ENCODE results near the gene LIN7B.
"Not testable (repeated sequence)": the region's sequence is repeated elsewhere in the genome, so short reads cannot be mapped to it uniquely, and the experiment has no call there.

LIN7B gene

GRCh38 chr19:49113762-49114629 lies at the start of gene LIN7B:
Gene LIN7B (plus strand): TSS chr19:49114370. CDS start chr19:49114405, 35 bp downstream.
- Mint-ChIP-seq H3K27ac (peak within 1 kb of the TSS in 1 of 2 donors; percentile 38), H3K4me3 (peak within 1 kb of the TSS; percentile 86 to 89), H3K27me3 (no peaks in the 10 kb centered on the region), H3K9me3 (no peaks in the 10 kb centered on the region), H3K4me1 (peaks cover 50% of the 10 kb centered on the region)
- ATAC-seq (peak; percentile 78), DNase-seq (peak; percentile 76 to 89)

GRCh38 chr19:49064768-49065611 lies 49.2 kb upstream of the LIN7B start, which contains the start of gene NTF4:
Gene NTF4 (minus strand): TSS chr19:49064818. CDS start chr19:49061997, 2,821 bp downstream.
- H3K9me3 Mint-ChIP-seq, result peaks cover 5 to 9% of the 10 kb centered on the region in 2 donors
- peaks cover 87% of the 10 kb centered on the region for H3K27me3 Mint-ChIP-seq
- H3K4me3 Mint-ChIP-seq, result no peak within 1 kb of the TSS
- ATAC-seq (peak; percentile 32), DNase-seq (no peak)
- H3K27ac Mint-ChIP-seq, result no peak within 1 kb of the TSS
- H3K4me1 Mint-ChIP-seq, result no peaks in the 10 kb centered on the region

- Mint-ChIP-seq H3K4me1 (no peaks in the 10 kb centered on the region), H3K4me3 (no peak overlapping the region), H3K27me3 (peaks cover 87% of the 10 kb centered on the region), H3K9me3 (peaks cover 5 to 16% of the 10 kb centered on the region in 2 donors), H3K27ac (no peak overlapping the region)
- ATAC-seq (no peak), DNase-seq (no peak)
These were observed 48.2 kb upstream of the LIN7B start for GRCh38 chr19:49065905-49066512.

- ATAC-seq (no peak), DNase-seq (no peak)
- Mint-ChIP-seq H3K27ac (no peak overlapping the region), H3K9me3 (peaks cover 5 to 16% of the 10 kb centered on the region in 2 donors), H3K4me1 (peaks cover 1% of the 10 kb centered on the region), H3K27me3 (peaks cover 90% of the 10 kb centered on the region), H3K4me3 (no peak overlapping the region)
These were observed 46.6 kb upstream of the LIN7B start for GRCh38 chr19:49067554-49067953.

GRCh38 chr19:49069026-49069425 lies 45.1 kb upstream of the LIN7B start:
- H3K27ac Mint-ChIP-seq, result no peak overlapping the region
- no peak for DNase-seq
- H3K4me1 Mint-ChIP-seq, result peaks cover 12% of the 10 kb centered on the region
- no peak overlapping the region for H3K4me3 Mint-ChIP-seq
- peaks cover 93% of the 10 kb centered on the region for H3K27me3 Mint-ChIP-seq
- ATAC-seq, result no peak
- H3K9me3 Mint-ChIP-seq, result peaks cover 5 to 16% of the 10 kb centered on the region in 2 donors

- DNase-seq, result no peak
- Mint-ChIP-seq H3K4me1 (peaks cover 12% of the 10 kb centered on the region), H3K9me3 (peaks cover 5 to 16% of the 10 kb centered on the region in 2 donors), H3K27me3 (peaks cover 97% of the 10 kb centered on the region), H3K4me3 (no peak overlapping the region), H3K27ac (no peak overlapping the region)
- no peak for ATAC-seq
These were observed 43.8 kb upstream of the LIN7B start for GRCh38 chr19:49070416-49070815.

- Mint-ChIP-seq H3K27me3 (peaks cover 92% of the 10 kb centered on the region), H3K27ac (no peak overlapping the region), H3K9me3 (peaks cover 5 to 16% of the 10 kb centered on the region in 2 donors), H3K4me3 (peak overlapping the region in 1 of 2 donors; percentile 16), H3K4me1 (peaks cover 12% of the 10 kb centered on the region)
- ATAC-seq, result no peak
- no peak for DNase-seq
These were observed 42.2 kb upstream of the LIN7B start for GRCh38 chr19:49071860-49072547.

GRCh38 chr19:49073514-49074378 lies 40.4 kb upstream of the LIN7B start:
- peaks cover 5 to 16% of the 10 kb centered on the region in 2 donors for H3K9me3 Mint-ChIP-seq
- ATAC-seq, result no peak
- DNase-seq, result no peak
- peaks cover 74% of the 10 kb centered on the region for H3K27me3 Mint-ChIP-seq
- H3K4me1 Mint-ChIP-seq, result peaks cover 12% of the 10 kb centered on the region
- peak overlapping the region; percentile 9 to 78 for H3K4me3 Mint-ChIP-seq
- no peak overlapping the region for H3K27ac Mint-ChIP-seq

- ATAC-seq, H3K4me3 Mint-ChIP-seq, H3K9me3 Mint-ChIP-seq, H3K27ac Mint-ChIP-seq: not testable (repeated sequence)
- Mint-ChIP-seq H3K4me1 (peaks cover 12% of the 10 kb centered on the region), H3K27me3 (peaks cover 63% of the 10 kb centered on the region)
- peak in 1 of 2 donors; percentile 37 for DNase-seq
These were observed 39.3 kb upstream of the LIN7B start for GRCh38 chr19:49074869-49075268.

- H3K27ac Mint-ChIP-seq, result peak overlapping the region in 1 of 2 donors; percentile 50
- no peak overlapping the region for H3K4me3 Mint-ChIP-seq
- DNase-seq, result no peak
- H3K27me3 Mint-ChIP-seq, result peaks cover 11% of the 10 kb centered on the region
- H3K4me1 Mint-ChIP-seq, result peaks cover 9% of the 10 kb centered on the region
- ATAC-seq, result no peak
- H3K9me3 Mint-ChIP-seq, result no peaks in the 10 kb centered on the region
These were observed 33.8 kb upstream of the LIN7B start for GRCh38 chr19:49080392-49080791.

GRCh38 chr19:49081273-49081672 lies 32.9 kb upstream of the LIN7B start:
- peaks cover 2% of the 10 kb centered on the region for H3K27me3 Mint-ChIP-seq
- DNase-seq (no peak), ATAC-seq (no peak)
- no peak overlapping the region for H3K27ac Mint-ChIP-seq
- H3K4me3 Mint-ChIP-seq, result no peak overlapping the region
- no peaks in the 10 kb centered on the region for H3K9me3 Mint-ChIP-seq
- peaks cover 13% of the 10 kb centered on the region for H3K4me1 Mint-ChIP-seq

GRCh38 chr19:49084206-49085019 lies 29.8 kb upstream of the LIN7B start:
- H3K27ac Mint-ChIP-seq, result peak overlapping the region; percentile 97 to 100
- DNase-seq (no peak), ATAC-seq (no peak)
- no peaks in the 10 kb centered on the region for H3K27me3 Mint-ChIP-seq
- H3K9me3 Mint-ChIP-seq, result no peaks in the 10 kb centered on the region
- peak overlapping the region; percentile 98 to 99 for H3K4me3 Mint-ChIP-seq
- H3K4me1 Mint-ChIP-seq, result peaks cover 39% of the 10 kb centered on the region

- Mint-ChIP-seq H3K4me3 (peak within 1 kb of the TSS; percentile 98 to 99), H3K27me3 (no peaks in the 10 kb centered on the region), H3K27ac (peak within 1 kb of the TSS; percentile 97 to 100), H3K9me3 (no peaks in the 10 kb centered on the region), H3K4me1 (peaks cover 43% of the 10 kb centered on the region)
- DNase-seq, result peak; percentile 100
- ATAC-seq, result peak; percentile 97
These were observed 28.9 kb upstream of the LIN7B start, which contains the start of gene SNRNP70 for GRCh38 chr19:49085020-49085867. Gene SNRNP70 (plus strand): TSS chr19:49085451. CDS start chr19:49086415, 964 bp downstream.
